Gastrocnemius medialis (tissue), 4 donors: Measurements from ENCODE around the gene MEAF6.

ENCODE experiments used
- POLR2A ChIP-seq, 2 donors: fragments of 450-650 bp; IDR thresholded peaks; one replicate each; pipeline ENCODE4 v1.6.1; 2017; ENCODE audit warnings: antibody characterized with exemption in 2 of 2, mild to moderate bottlenecking in 2 of 2, moderate library complexity in 2 of 2
- TF ChIP-seq, protein P1 (sequence below), 5 experiments: fragments of 450-650 bp in 3 of 5; fragments of 200-600 bp in 2 of 5; sonication (generic) in 2 of 5; IDR thresholded peaks in 4 of 5; conservative IDR thresholded peaks in 1 of 5; 1 replicate in 4 of 5; 2 replicates in 1 of 5; pipeline ENCODE4 v1.5.1; 2016 to 2019; ENCODE audit warnings: antibody characterized with exemption in 5 of 5, mild to moderate bottlenecking in 3 of 5, moderate library complexity in 3 of 5

DNA sequence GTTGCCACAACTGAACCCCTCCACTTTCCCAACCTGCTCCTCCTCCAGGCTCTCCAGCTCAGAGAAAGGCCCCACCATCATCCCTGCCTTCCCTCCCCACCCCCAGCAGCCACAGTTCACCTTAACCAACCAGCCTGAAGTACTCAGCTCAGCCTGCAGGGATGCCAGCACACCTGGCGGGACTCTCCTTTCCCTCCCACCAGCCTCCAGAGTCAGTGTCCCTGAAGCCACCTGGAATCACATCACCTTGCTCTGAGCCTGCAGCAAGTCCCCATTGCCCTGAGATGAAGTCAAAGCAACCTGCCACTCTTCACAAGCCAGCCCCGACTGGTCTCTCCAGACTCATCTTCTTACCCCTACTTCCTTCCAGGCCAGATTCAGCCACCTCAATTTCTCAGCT, 66.4 kb downstream of the MEAF6 start:
- TF ChIP-seq, protein P1, sequence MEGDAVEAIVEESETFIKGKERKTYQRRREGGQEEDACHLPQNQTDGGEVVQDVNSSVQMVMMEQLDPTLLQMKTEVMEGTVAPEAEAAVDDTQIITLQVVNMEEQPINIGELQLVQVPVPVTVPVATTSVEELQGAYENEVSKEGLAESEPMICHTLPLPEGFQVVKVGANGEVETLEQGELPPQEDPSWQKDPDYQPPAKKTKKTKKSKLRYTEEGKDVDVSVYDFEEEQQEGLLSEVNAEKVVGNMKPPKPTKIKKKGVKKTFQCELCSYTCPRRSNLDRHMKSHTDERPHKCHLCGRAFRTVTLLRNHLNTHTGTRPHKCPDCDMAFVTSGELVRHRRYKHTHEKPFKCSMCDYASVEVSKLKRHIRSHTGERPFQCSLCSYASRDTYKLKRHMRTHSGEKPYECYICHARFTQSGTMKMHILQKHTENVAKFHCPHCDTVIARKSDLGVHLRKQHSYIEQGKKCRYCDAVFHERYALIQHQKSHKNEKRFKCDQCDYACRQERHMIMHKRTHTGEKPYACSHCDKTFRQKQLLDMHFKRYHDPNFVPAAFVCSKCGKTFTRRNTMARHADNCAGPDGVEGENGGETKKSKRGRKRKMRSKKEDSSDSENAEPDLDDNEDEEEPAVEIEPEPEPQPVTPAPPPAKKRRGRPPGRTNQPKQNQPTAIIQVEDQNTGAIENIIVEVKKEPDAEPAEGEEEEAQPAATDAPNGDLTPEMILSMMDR (IDR thresholded peaks at IDR 0.05 in 4 of 5, conservative IDR thresholded peaks at IDR 0.05 in 1 of 5): no peak
- TF ChIP-seq POLR2A (IDR thresholded peaks at IDR 0.05): no peak
